GM12875 (cell line): ENCODE measurements around the gene FERMT3.

Experiments used
- H3K4me3 ChIP-seq: one replicate; pipeline ENCODE4 v1.5.1; 2011; ENCODE audit warnings: low read depth, low read length, control low read depth
- TF ChIP-seq, protein P1 (sequence below): IDR thresholded peaks from 2 replicates; pipeline ENCODE4 v1.5.1; 2011; ENCODE audit warnings: low read depth, mild to moderate bottlenecking, control low read depth, inconsistent platforms, low read length, moderate library complexity, borderline replicate concordance; ENCODE audit not compliant: insufficient read depth

Gene FERMT3

DNA sequence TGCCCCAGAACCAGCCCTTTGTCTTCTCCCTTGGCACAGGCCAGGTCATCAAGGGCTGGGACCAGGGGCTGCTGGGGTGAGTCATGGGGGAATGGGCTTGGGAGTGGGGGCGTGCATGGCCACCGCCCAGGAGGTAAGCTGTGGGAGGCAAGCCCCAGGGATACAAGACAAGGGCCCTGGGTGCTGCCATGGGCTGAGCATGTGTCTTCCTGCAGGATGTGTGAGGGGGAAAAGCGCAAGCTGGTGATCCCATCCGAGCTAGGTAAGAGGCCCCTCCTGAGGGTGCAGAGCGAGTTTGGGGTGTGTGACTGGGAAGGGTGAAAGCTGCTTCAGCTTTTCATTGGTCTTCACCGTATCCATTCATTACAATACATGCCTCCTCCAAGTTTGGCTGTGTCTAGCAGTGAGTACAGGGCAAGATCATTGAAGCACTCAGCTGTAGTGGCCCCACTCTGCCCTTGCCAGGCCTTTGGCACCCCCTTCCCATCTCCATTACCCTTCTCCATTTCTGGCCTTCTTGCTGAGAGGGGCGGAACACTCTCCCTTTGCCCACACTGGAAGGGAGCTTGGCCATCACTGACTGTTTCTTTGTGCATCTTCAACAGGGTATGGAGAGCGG lies 36.8 kb downstream of the FERMT3 start:
- TF ChIP-seq, protein P1, sequence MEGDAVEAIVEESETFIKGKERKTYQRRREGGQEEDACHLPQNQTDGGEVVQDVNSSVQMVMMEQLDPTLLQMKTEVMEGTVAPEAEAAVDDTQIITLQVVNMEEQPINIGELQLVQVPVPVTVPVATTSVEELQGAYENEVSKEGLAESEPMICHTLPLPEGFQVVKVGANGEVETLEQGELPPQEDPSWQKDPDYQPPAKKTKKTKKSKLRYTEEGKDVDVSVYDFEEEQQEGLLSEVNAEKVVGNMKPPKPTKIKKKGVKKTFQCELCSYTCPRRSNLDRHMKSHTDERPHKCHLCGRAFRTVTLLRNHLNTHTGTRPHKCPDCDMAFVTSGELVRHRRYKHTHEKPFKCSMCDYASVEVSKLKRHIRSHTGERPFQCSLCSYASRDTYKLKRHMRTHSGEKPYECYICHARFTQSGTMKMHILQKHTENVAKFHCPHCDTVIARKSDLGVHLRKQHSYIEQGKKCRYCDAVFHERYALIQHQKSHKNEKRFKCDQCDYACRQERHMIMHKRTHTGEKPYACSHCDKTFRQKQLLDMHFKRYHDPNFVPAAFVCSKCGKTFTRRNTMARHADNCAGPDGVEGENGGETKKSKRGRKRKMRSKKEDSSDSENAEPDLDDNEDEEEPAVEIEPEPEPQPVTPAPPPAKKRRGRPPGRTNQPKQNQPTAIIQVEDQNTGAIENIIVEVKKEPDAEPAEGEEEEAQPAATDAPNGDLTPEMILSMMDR: no peak
- no peak overlapping the region for H3K4me3 ChIP-seq

DNA sequence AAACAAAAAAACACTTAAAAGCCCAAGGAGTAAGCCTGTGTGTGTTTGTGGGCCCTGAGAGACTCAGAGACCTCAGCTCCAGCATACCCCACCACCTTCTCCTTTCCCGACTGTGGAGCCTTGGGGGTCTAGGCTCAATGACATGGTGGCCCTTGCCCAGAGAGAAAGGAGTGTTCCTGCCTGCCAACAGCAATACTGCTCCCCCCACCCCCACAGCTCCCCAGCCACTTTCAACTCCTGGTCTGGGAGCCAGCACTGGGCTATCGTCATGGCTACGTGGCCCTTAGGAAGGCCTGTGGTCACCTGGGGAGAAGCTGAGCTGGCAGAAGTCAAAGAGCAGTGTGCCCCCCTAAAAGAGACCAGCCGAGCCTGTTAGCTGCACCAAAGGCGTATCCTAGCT lies 37.6 kb downstream of the FERMT3 start:
- TF ChIP-seq, protein P1: no peak

DNA sequence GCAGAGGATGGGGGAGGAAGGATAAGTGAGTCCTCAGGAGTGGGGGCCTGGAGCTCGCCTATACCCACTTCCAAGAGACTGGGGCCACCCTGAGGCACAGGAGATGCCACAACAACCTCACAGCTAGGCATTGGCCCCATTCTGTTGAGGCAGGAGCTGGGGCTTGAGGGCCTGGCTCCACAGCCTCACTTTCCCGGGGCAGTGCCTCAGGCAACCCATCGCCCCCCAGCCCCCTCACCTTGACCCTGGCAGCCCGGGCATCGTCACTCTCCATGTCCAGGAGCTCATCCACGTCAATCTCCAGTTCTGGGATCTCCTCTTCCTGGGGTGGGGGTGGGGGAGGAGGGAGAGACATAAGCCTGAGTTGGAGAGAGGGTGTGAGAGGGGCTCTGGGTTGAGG lies 38.4 kb downstream of the FERMT3 start:
- TF ChIP-seq, protein P1: no peak

More for the DNA sequence above, 37.6 kb downstream of the FERMT3 start:
- H3K4me3 ChIP-seq: no peak overlapping the region

DNA sequence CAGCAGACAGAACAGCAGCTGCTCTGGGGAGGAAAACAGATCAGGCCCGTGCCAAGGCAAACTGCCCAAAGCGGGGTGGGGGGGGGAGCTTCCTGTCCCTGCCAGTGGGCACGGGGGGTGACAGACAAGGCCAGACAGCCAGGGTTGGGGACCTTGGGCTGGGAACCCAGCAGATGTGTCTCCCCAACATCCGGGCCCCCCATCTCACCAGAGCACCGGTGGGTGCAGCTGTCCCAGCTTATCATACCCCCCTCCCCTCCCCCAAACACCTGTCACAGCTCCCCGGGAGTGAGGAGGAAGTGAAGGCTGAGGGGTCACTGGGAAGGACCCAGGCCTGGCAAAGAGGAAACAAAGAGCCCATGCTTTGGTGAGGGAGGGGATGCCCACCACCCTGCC lies 38.9 kb downstream of the FERMT3 start:
- TF ChIP-seq, protein P1: no peak
- peak overlapping the region; percentile 66 for H3K4me3 ChIP-seq

More for the DNA sequence above, 38.4 kb downstream of the FERMT3 start:
- peak overlapping the region; percentile 66 for H3K4me3 ChIP-seq

DNA sequence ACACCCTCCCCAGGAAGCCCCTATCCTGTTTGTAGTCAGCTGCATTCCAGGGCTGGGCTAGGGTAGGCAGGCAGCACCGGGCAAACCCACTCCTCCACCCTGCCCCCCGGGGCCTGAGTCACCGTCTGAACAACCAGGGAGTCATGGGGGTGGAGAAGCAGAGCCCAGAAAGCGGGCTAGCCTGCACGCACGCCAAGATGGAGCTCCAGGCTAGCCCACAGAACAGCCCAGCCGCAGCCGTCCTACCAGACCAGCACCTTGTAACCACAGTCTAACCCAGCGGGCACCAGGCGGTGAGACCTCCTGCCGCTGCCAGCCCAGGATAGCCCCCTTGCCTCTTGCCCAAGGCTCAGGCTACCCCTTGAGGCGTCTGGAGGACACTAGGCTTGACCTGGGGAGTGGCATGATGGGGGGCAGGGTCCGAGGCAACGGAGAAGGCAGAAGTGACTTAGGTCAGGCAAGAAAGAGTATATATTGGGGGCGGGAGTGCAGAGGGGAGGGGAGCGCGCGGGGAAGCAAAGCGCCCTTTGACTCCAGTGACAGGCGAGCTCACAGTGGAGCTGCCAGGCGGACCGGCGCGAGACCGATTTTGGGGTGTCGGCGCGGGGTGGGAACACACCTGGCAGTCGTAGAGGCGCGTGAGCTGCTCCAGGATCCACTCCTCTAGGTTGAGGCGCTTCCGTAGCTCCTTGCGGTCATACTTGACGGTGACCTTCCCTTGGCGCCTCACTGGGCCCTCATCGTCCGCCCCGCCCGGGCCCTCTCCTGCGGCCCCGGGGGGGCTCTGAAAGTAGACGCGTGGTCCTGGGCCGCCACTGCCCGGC lies 39.5 kb downstream of the FERMT3 start:
- H3K4me3 ChIP-seq: peak overlapping the region; percentile 66
- TF ChIP-seq, protein P1: no peak

DNA sequence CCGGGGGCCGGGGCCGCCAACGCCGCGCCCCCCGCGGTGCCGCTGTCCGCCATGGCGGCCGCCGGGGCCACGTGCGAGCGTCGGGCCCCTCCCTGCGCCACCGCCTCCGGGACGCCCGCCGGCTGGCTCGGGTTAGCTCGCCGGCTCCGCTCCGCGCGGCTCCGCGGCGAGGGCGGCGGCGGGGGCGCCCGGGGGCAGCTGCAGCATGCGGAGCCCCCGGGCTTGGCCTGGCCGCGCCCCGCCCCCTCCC lies 40.0 kb downstream of the FERMT3 start:
- peak overlapping the region; percentile 66 for H3K4me3 ChIP-seq

DNA sequence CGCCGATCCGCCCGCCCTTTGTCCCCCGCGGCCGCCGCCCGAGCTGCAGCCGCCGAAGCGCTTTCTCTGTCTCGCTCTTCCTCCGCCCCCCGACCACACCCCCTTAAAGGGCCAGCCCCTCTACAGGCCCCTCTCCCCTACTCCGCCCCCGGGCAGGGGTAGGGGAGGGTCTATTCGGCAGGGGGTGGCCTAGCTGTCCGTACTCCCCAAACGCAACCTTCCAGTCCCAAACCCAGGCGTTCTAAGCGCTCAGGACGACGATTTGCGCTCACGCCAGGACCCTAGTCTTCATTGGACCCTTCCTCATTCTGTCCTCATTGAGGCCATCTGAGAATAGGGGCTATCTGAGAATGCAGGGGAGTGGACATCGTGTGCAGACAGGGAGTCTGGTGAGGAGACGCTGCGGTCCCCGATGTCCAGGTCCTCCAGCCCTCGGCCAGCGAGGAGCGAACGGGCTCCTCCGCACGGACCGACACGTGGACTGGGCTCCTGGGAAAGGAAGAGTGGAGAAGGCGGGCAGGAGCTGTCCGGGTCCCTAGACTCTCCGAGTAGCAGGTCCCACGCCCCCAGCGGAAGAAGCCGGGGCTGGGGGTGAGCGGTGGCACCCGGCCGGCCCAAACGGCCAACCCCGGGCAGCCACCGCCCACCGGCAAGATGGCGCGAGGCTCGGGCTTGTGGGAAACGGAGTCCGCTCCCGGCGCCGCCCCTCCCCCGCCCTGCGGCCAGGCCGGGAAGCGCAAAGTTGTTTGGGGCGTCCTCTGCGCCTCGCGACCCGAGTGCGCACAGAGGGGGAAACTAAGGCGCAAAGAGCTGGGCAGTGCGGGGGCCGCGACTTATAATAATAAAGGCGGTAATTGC lies 40.6 kb downstream of the FERMT3 start, which contains the start of gene PPP1R14B:
Gene PPP1R14B, minus strand, starts transcription at position 73 of the 858 bp plus-strand sequence. CDS start 270 bp downstream, outside the sequence.
- peak within 1 kb of the TSS; percentile 66 for H3K4me3 ChIP-seq

More for the DNA sequence above, 40.6 kb downstream of the FERMT3 start, which contains the start of gene PPP1R14B:
- TF ChIP-seq, protein P1: no peak
